A172 (cell line): ENCODE results near the gene AGAP1. TPM values are rescaled to one million over a fixed set of nuclear protein-coding genes. Genes with fewer than 3 reads are reported as not detected.
A peak's percentile ranks its signal among the peaks of the same experiment; 100 is the strongest.

Experiments used
- DNase-seq: peaks from one replicate; pipeline ENCODE4 v3.0.0-alpha.2; 2015; ENCODE audit warnings: low spot score
- total RNA-seq: library from RNA; depleted of rRNA; stranded (reverse); fragments of >200 nt; shearing (Covaris generic); gene quantifications from 2 replicates; pipeline ENCODE4 v1.2.3, GENCODE V29; 2014

AGAP1 gene
- total RNA-seq, 1 experiment from 2014 or later = 13.9 TPM

GRCh38 chr2:235804676-235805075, 310.8 kb downstream of the AGAP1 start:
- no peak for DNase-seq

- DNase-seq = no peak
These were observed 313.3 kb downstream of the AGAP1 start for GRCh38 chr2:235806986-235807750.

GRCh38 chr2:235808366-235808765, 314.5 kb downstream of the AGAP1 start:
- DNase-seq = no peak

- DNase-seq = no peak
These were observed 316.4 kb downstream of the AGAP1 start for GRCh38 chr2:235810252-235810651.

- DNase-seq = no peak
These were observed 317.0 kb downstream of the AGAP1 start for GRCh38 chr2:235810846-235811245.

GRCh38 chr2:235811446-235812184, 317.8 kb downstream of the AGAP1 start:
- no peak for DNase-seq

- DNase-seq = no peak
These were observed 318.4 kb downstream of the AGAP1 start for GRCh38 chr2:235812185-235812665.

GRCh38 chr2:235813398-235813797, 319.6 kb downstream of the AGAP1 start:
- DNase-seq = no peak

- DNase-seq = no peak
These were observed 326.7 kb downstream of the AGAP1 start for GRCh38 chr2:235820571-235820970.

GRCh38 chr2:235824331-235824730, 330.5 kb downstream of the AGAP1 start:
- no peak for DNase-seq

- DNase-seq = no peak
These were observed 332.1 kb downstream of the AGAP1 start for GRCh38 chr2:235825946-235826345.

- no peak for DNase-seq
These were observed 333.0 kb downstream of the AGAP1 start for GRCh38 chr2:235826826-235827225.

GRCh38 chr2:235827585-235827992, 333.7 kb downstream of the AGAP1 start:
- peak; percentile 81 for DNase-seq

GRCh38 chr2:235829726-235830125, 335.9 kb downstream of the AGAP1 start:
- DNase-seq = no peak

GRCh38 chr2:235831755-235832154, 337.9 kb downstream of the AGAP1 start:
- no peak for DNase-seq

GRCh38 chr2:235832941-235833340, 339.1 kb downstream of the AGAP1 start:
- no peak for DNase-seq

GRCh38 chr2:235833971-235834620, 340.3 kb downstream of the AGAP1 start:
- no peak for DNase-seq

- no peak for DNase-seq
These were observed 340.9 kb downstream of the AGAP1 start for GRCh38 chr2:235834781-235835180.

- no peak for DNase-seq
These were observed 342.0 kb downstream of the AGAP1 start for GRCh38 chr2:235835810-235836209.

GRCh38 chr2:235836491-235836911, 342.7 kb downstream of the AGAP1 start:
- DNase-seq = no peak

GRCh38 chr2:235839226-235839625, 345.4 kb downstream of the AGAP1 start:
- DNase-seq = no peak

- no peak for DNase-seq
These were observed 346.1 kb downstream of the AGAP1 start for GRCh38 chr2:235839974-235840373.
